Suppressor macrophage (primary cell): ENCODE measurements around the gene MAGI2.

Experiments used
- DNase-seq, 4 experiments: peaks; one replicate each; pipeline ENCODE4 v3.0.0-alpha.2; 2020 to 2022

MAGI2 gene

DNA sequence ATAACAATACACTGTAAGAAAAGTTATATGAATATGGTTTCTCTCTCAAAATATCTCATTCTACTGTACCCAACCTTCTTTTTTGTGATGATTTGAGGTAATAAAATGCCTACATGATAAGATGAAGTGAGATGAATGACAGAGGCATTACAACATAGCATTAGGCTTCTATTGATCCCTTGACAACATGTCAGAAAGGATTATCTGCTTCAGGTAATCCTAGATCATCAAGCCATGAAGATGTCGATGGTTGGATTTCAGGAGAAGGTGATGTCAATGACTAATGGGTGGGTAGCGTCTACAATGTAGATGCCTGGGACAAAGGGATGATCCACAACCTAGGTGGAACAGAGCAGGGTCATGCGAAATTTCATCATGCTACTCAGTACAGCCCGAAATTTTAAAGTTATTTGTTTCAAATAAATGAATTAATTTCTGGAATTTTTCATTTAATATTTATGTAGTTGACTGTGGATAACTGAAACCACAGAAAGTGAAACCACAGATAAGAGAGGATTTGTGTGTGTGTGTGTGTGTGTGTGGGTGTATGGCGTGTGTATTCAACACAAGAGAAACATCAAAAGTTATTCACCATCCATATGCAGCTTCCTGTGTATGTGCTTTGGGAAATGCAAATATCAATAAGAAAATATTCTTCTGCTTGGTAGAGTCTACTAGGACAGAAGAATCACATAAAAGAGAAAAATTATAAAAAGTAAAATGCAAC, 77.0 kb downstream of the MAGI2 start:
- no peak for DNase-seq

DNA sequence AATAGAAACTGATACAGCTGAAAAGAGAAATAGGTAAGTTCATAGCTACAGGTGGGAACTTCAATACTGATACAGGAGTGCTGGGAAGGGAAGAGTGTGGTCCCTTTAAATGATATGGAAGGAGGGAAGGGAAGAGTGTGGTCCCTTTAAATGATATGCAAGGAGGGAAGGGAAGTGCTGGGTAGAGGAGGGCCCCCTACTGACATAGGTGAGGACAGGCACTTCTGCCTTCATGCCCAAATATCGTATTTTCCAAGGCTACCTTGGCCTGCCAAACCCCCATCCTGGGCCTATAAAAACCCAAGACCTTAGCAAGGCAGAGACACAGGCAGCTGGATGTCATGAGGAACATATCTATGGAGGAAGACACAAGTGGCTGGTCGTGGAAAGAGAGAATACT, 92.3 kb downstream of the MAGI2 start:
- no peak for DNase-seq

DNA sequence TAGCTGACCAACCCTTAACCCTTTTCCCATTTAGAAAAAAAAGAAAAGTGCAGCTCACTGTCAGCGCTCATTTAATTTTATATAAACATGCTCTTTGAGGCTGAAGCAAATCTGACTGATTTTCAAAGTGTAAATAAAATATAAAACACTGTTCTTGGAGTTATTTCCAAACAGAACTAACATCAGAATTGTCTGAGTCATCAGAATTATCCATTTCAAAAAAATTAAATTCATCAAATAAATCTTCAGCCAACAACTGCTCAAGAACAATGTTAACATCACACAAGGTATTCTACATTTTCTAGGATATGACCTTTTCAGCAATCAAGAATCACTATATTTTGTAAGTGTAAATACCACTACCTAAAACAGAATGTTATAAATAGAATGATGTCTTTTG, 93.6 kb downstream of the MAGI2 start:
- DNase-seq, result no peak

DNA sequence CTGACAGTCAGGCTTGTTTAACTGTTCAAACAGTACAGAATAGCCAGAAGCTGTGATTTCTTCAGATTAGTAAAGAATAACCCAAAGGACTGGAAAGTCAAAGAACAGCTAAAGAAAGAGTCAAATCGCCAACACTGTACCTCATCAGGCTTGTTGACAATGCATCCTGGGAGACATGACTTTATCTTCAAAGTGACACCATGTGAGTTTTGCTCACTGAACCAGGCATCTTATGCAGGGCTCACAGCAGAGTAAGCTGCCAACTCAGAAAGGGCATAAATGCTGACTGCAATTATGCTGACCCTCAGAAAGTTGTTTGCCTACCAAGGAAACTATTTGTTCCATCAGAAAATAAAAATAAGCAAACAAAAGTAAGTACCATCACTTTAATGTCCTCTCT, 96.4 kb downstream of the MAGI2 start:
- DNase-seq, result no peak

GRCh38 chr7:79353720-79354468, 99.6 kb downstream of the MAGI2 start:
- DNase-seq, result no peak

DNA sequence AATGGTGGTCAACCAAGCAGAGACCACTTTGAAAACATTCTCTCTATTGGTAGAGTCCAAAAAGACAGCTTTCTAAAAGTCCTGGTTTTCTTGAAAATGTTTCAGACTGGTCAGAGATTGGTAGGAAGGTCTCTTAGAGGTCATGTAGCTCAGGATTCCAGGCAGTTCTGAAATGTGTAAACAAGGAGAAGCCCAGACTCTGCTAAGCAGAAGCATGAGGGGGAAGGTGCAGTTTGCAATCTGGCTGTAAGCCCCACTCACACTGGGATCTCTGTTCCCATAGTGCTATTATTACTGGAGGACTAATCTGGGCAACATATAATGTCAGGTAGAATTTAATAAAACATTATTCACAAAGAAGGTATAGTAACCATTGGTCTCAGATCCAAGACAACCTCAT, 101.1 kb downstream of the MAGI2 start:
- no peak for DNase-seq

GRCh38 chr7:79347351-79347750, 106.1 kb downstream of the MAGI2 start:
- DNase-seq, result no peak

- DNase-seq, result no peak
Measured at GRCh38 chr7:79341902-79342301, 111.6 kb downstream of the MAGI2 start.

DNA sequence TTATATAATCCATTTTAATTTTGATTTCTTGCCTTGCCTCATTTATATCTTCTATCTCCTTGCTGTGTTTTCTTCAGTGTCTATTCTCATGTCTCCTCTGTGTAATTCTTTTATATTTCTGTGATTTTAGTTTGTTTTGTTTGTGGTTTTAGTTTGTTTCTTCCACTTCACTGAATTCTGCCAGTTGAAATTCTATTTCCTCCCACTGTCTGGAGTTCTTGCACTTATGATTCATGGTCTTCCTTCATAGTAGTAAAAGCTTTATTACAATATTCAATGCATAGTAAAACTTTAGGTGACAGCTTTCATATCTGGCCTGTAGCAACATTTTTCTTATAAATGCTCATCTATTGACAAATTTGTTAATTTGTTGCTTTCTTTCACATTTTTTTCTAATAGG, 113.3 kb downstream of the MAGI2 start:
- no peak for DNase-seq

DNA sequence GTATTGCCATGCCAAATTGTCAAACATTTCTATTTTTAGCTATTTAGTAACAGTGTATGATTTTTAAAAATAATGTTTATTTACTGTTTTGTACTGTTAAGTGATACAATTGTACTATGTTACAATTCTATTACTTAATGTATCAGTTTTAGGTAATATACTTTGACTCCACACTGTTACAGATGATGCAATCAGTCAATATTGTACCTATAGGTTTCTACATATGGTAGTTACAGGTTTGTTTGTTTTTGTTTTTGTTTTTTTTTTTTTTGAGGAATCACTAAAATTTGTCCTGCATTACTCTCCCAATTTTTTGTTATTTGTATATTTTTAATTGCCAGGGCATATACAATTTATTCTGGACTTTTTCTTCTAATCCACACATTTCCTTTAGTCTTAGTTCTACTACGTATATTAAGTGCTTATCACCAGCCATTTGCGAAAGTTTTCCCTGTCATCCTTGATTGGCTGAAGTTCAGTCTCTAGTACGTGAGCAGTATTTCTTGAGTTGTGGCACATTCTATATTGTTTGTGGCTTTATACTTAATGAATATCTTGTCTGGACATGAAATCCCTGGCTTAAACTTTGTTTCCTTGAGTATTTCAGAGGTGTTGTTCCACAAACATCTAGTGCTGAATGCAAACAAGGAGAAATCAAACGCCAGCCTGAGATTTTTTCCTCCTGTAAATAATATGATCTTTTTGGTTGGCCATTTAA, 114.1 kb downstream of the MAGI2 start:
- no peak for DNase-seq

GRCh38 chr7:79337717-79338116, 115.8 kb downstream of the MAGI2 start:
- DNase-seq, result no peak

GRCh38 chr7:79334841-79335240, 118.6 kb downstream of the MAGI2 start:
- DNase-seq, result no peak

GRCh38 chr7:79334334-79334733, 119.1 kb downstream of the MAGI2 start:
- DNase-seq, result no peak

GRCh38 chr7:79332091-79332490, 121.4 kb downstream of the MAGI2 start:
- no peak for DNase-seq

- no peak for DNase-seq
Measured at GRCh38 chr7:79329464-79329863, 124.0 kb downstream of the MAGI2 start.

- no peak for DNase-seq
Measured at GRCh38 chr7:79320741-79321473, 132.6 kb downstream of the MAGI2 start.

- no peak for DNase-seq
Measured at GRCh38 chr7:79319369-79319768, 134.1 kb downstream of the MAGI2 start.

- DNase-seq, result no peak
Measured at GRCh38 chr7:79317728-79318127, 135.7 kb downstream of the MAGI2 start.

DNA sequence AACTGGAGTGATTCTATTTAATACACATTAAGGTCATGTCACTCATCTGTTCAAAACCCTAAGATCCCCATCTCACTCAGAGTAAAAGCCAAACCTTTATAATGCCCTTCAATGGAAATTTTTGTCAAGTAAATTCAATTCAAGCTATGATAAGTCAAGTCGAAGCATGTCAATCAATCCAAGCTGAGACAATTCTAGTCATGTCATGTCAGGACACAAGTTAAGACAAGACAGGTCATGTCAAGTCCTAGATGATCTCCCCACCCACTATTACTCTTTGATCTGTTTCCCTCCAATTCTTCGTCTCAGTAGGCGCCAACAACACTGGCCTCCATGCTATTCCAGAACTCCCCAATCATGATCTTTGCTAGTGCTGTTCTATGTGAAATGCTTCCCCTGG, 141.4 kb downstream of the MAGI2 start:
- no peak for DNase-seq

DNA sequence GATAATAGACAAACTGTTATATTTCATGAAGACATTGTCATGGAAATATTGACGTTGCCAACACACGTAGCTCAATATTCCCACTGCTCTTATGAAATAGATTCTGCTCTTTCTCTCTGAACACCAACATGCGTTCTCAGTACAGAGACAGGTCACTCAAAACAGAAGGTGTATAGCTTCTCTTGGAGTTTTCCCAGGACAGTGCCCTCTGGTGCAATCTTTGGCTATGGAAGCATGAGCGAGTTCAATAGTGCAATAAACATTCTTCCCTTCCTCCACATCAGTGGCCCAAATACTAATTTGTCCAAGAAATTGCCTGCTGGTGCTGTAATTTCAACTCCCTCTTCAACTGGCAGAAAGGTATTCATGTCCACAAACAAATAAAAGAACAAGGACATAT, 145.3 kb downstream of the MAGI2 start:
- no peak for DNase-seq

DNA sequence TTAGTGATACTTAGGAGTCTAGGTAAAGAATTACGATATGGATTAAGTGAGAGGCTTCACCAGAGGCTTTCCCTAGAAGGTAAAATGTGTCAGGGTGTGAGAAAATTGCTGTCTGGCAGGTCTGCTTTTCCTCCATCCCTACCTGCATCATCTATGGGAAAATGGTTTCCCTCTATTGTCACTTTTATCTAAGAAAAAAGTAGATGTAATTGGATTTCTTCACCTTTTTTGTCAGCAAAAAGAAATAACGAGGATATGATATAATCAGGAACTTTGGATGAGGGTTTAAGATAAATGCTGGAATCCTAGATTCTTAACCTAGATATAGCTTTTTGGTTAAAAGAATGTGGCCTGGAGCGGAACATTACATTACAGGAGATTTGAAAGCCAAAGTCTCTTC, 146.1 kb downstream of the MAGI2 start:
- DNase-seq, result no peak

- no peak for DNase-seq
Measured at GRCh38 chr7:79304711-79305110, 148.8 kb downstream of the MAGI2 start.

DNA sequence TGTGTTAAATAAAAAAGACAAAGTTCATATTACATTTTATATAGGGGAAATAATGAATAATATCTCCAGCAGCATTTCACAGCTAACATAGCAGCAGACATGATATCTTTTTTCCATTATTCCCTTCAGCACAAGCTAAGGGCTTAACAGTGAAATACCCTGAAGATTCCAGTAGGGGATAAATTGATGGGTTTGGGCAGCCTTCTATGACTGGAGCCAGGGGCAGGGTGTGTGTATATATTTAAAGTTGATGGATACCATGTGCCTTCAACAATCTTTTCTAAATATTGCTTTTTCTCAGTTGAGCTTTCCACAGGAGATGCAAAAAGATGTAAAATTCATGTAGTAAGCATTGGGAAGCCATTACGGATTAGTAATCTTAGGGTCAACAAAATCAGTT, 151.2 kb downstream of the MAGI2 start:
- DNase-seq, result no peak
